Pancreas (tissue), 10 donors: Measurements from ENCODE around the gene ZAP70. TPM values are rescaled to one million over a fixed set of nuclear protein-coding genes. Genes with fewer than 3 reads are reported as not detected.
A peak's percentile ranks its signal among the peaks of the same experiment; 100 is the strongest.

Experiments
- ATAC-seq, 4 donors: fragments of 200-7000 bp; cut with Tn5 transposase; one replicate each; pipeline versions ENCODE4 v1.8.0 to v1.9.1; 2020; ENCODE audit warnings: mild to moderate bottlenecking in 4 of 4, moderate library complexity in 4 of 4
- DNase-seq, 6 donors: peaks; one replicate each; pipeline ENCODE4 v3.0.0-alpha.2; 2020
- FAIRE-seq: peaks from 2 replicates; lab custom pipeline; 2012; peaks lifted over from hg19 to GRCh38; lab: Jason Lieb, UNC
- H3K27ac ChIP-seq, 4 donors: fragments of 200-600 bp; sonication (generic); 1 replicate in 3 of 4; 2 replicates in 1 of 4; pipeline versions ENCODE4 v1.5.0 to v1.8.0; 2020
- H3K27me3 ChIP-seq, 4 donors: fragments of 200-600 bp; one replicate each; pipeline ENCODE4 v1.8.0; 2021
- H3K36me3 ChIP-seq, 3 donors: fragments of 200-600 bp; sonication (generic) in 1 of 3; one replicate each; pipeline versions ENCODE4 v1.5.0 to v1.8.0; 2020 to 2021
- H3K4me1 ChIP-seq, 3 donors: fragments of 200-600 bp; one replicate each; pipeline ENCODE4 v1.8.0; 2021
- H3K4me3 ChIP-seq, 4 donors: fragments of 200-600 bp; sonication (generic) in 2 of 4; one replicate each; pipeline versions ENCODE4 v1.5.0 to v1.8.0; 2020 to 2021
- H3K9me3 ChIP-seq, 4 donors: fragments of 200-600 bp; one replicate each; pipeline ENCODE4 v1.8.0; 2021
- CTCF ChIP-seq, 4 donors: fragments of 200-600 bp; sonication (generic) in 3 of 4; IDR thresholded peaks; one replicate each; pipeline versions ENCODE4 v1.5.0 to v1.8.0; 2021; ENCODE audit warnings: antibody characterized with exemption in 4 of 4
- WGBS, 2 donors: extraction: QIAGEN DNeasy Blood & Tissue Kit; methylation state at CpG; one replicate each; pipeline ENCODE4 v1.1.7; 2013; 5-methylcytosine and 5-hydroxymethylcytosine counted together
- intact Hi-C, 3 donors: fragments of 100-400 bp; cut with DNase I; formaldehyde crosslinking; loops; one replicate each; pipeline versions ENCODE4 v1.11.1 to v1.14.2; 2022
- polyA plus RNA-seq, 2 donors: library from polyadenylated mRNA; stranded (reverse); fragments of 200-250 nt; gene quantifications; one replicate each; pipeline ENCODE4 v1.2.3, GENCODE V29; 2013
- total RNA-seq, 6 donors: library from RNA; stranded (reverse); fragmentation: NEBNext Ultra II Directional in 4 of 6; extraction: Animal tissue kit (Norgen Biotek cat#: 25700) in 4 of 6; gene quantifications; one replicate each; pipeline versions ENCODE4 v1.2.1 to v1.2.4, GENCODE V29; 2021 to 2023
- donor health status: healthy with polysubstance abuse.
- donor health status: DM: no; HTN: no; CAD: no; lungs with moderate emphysema.
- donor health status: DM: no; HTN: no; CAD: no.
- donor health status: control.
- donor health status: control.
- donor health status: Bipolar disorder and iron deficiency.
- donor health status: DM: yes; HTN: yes; CAD: no.
- donor health status: DM: no; HTN: no; CAD: no.
- donor health status: DM: no; HTN: no; CAD: no.
- donor health status: DM: yes; HTN: yes; CAD: no.

The ZAP70 gene
- total and polyA plus RNA-seq, 8 donors = 0.42 to 2.6 (median 1.3) TPM

- 94 to 96% methylated on average over 13 of the region's 13 CpGs for WGBS, 2 donors
- H3K9me3 ChIP-seq = no peaks in the 10 kb centered on the region
- TF ChIP-seq CTCF (IDR thresholded peaks at IDR 0.05) = no peak
- H3K27ac ChIP-seq = no peak overlapping the region
- ATAC-seq (no peak), FAIRE-seq (no peak), DNase-seq (peak in 1 of 6 donors; percentile 40)
- intact Hi-C loops = loop anchor here in 2 of 3 donors (5.0 to 10.0 kb wide), 2 partner anchors 676 to 1641 kb away; no protein-coding TSS in a partner anchor
- H3K27me3 ChIP-seq = no peaks in the 10 kb centered on the region
- no peaks in the 10 kb centered on the region for H3K4me1 ChIP-seq
- H3K4me3 ChIP-seq = no peak overlapping the region
- H3K36me3 ChIP-seq = no peaks in the 10 kb centered on the region
Observed at GRCh38 chr2:97706112-97706511, 7.3 kb upstream of the ZAP70 start.

GRCh38 chr2:97706708-97707345, 6.5 kb upstream of the ZAP70 start:
- intact Hi-C loops = loop anchor here in 2 of 3 donors (5.0 to 10.0 kb wide), 2 partner anchors 675 to 1642 kb away; no protein-coding TSS in a partner anchor
- Histone ChIP-seq H3K27me3 (no peaks in the 10 kb centered on the region), H3K9me3 (no peaks in the 10 kb centered on the region), H3K4me1 (no peaks in the 10 kb centered on the region), H3K36me3 (no peaks in the 10 kb centered on the region), H3K4me3 (no peak overlapping the region), H3K27ac (no peak overlapping the region)
- TF ChIP-seq CTCF (IDR thresholded peaks at IDR 0.05) = no peak
- DNase-seq (peak in 1 of 6 donors; percentile 21), ATAC-seq (no peak), FAIRE-seq (no peak)
- 75 to 80% methylated on average over 10 to 11 of the region's 11 CpGs for WGBS, 2 donors

DNA sequence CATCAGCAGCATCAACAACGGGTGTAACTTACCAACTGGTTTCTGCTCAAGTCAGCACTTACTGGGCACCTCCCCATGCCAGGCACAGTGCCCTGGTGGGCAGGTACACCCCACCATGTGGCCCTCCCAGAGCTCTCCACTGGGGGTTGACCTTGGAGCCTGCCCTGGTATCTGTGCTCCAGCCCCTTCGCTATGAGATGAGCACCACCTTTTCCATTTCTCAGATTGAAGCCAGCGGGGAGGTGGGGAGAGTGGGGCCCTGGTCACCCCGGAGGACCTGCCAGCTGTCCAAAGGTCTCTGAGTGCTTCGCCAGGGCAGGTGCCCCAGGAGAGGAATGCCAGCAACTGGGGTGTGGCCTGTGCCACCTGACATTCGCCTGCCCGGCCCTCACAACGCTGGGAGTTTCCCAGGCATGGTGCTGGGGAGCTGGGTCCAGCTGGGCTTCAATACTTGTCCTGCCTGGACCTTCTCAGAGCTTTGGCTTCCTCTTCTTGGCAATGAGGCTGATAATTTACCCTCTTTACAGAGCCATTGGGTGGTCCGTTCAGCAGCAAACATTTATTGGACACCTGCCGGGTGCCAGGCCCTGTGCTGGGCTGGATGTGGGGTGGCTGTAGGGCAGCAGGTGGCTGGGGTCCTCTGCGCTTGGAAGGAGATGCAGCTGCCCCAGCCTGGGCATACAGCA, 5.9 kb upstream of the ZAP70 start:
- Histone ChIP-seq H3K4me1 (no peaks in the 10 kb centered on the region), H3K27ac (no peak overlapping the region), H3K4me3 (no peak overlapping the region), H3K36me3 (no peaks in the 10 kb centered on the region), H3K9me3 (no peaks in the 10 kb centered on the region), H3K27me3 (no peaks in the 10 kb centered on the region)
- ATAC-seq (peak in 3 of 4 donors; percentile 29 to 79 (median 41)), FAIRE-seq (no peak), DNase-seq (peak in 1 of 6 donors; percentile 41)
- 53 to 64% methylated on average over 11 of the region's 11 CpGs for WGBS, 2 donors
- no peak for TF ChIP-seq CTCF (IDR thresholded peaks at IDR 0.05)
- intact Hi-C loops = loop anchor here in 2 of 3 donors (5.0 to 10.0 kb wide), 2 partner anchors 675 to 1643 kb away; no protein-coding TSS in a partner anchor

- intact Hi-C loops = loop anchor here in 2 of 3 donors (5.0 to 10.0 kb wide), 2 partner anchors 674 to 1643 kb away; no protein-coding TSS in a partner anchor
- peak in 1 of 6 donors; percentile 32 for DNase-seq
- 84 to 91% methylated on average over 4 of the region's 4 CpGs for WGBS, 2 donors
Observed at GRCh38 chr2:97708048-97708380, 5.4 kb upstream of the ZAP70 start.

More at GRCh38 chr2:97708048-97708380, 5.4 kb upstream of the ZAP70 start:
- Histone ChIP-seq H3K27ac (no peak overlapping the region), H3K9me3 (no peaks in the 10 kb centered on the region), H3K27me3 (no peaks in the 10 kb centered on the region), H3K36me3 (no peaks in the 10 kb centered on the region), H3K4me3 (no peak overlapping the region), H3K4me1 (no peaks in the 10 kb centered on the region)
- TF ChIP-seq CTCF (IDR thresholded peaks at IDR 0.05) = no peak
- ATAC-seq (no peak), FAIRE-seq (no peak)
